Natural killer cell (primary cell): ENCODE results near the gene LRRC3C. TPM values are rescaled to one million over a fixed set of nuclear protein-coding genes. Genes with fewer than 3 reads are reported as not detected.

Source experiments
- ATAC-seq, 3 donors: fragments of 150-1000 bp in 2 of 3; fragments of 200-7000 bp in 1 of 3; cut with Tn5 transposase; 1 replicate in 1 of 3; 2 replicates in 2 of 3; pipeline ENCODE4 v1.10.0; 2021; ENCODE audit warnings: mild to moderate bottlenecking in 2 of 3, moderate library complexity in 2 of 3
- DNase-seq, 2 donors: peaks; one replicate each; pipeline versions ENCODE4 v3.0.0 to v3.0.0-alpha.2; 2013 to 2021; ENCODE audit warnings: mixed read lengths in 1 of 2
- H3K27ac ChIP-seq: one replicate; pipeline ENCODE4 v1.5.1; 2013; ENCODE audit warnings: mild to moderate bottlenecking, low read length
- H3K27me3 ChIP-seq: one replicate; pipeline ENCODE4 v1.6.1; 2013; ENCODE audit warnings: low read length; ENCODE audit not compliant: control insufficient read depth, insufficient read depth
- H3K36me3 ChIP-seq: one replicate; pipeline ENCODE4 v1.6.1; 2013; ENCODE audit warnings: low read length; ENCODE audit not compliant: control insufficient read depth, insufficient read depth
- H3K4me1 ChIP-seq: one replicate; pipeline ENCODE4 v1.6.1; 2013; ENCODE audit warnings: low read length; ENCODE audit not compliant: control insufficient read depth, insufficient read depth
- H3K4me3 ChIP-seq: one replicate; pipeline ENCODE4 v1.5.1; 2013; ENCODE audit warnings: low read length
- H3K9me3 ChIP-seq: one replicate; pipeline ENCODE4 v1.6.1; 2013; ENCODE audit warnings: low read length; ENCODE audit not compliant: control insufficient read depth, insufficient read depth
- H3K27ac Mint-ChIP-seq, 2 donors: one replicate each; pipeline ENCODE4 v1.8.0; 2022; ENCODE audit warnings: mild to moderate bottlenecking in 2 of 2, mixed read lengths in 2 of 2, moderate library complexity in 1 of 2
- H3K27me3 Mint-ChIP-seq, 2 donors: one replicate each; pipeline ENCODE4 v1.8.0; 2022; ENCODE audit warnings: low read depth in 2 of 2, mixed read lengths in 2 of 2
- H3K36me3 Mint-ChIP-seq: one replicate; pipeline ENCODE4 v1.8.0; 2022; ENCODE audit warnings: mixed read lengths
- H3K4me1 Mint-ChIP-seq, 2 donors: one replicate each; pipeline ENCODE4 v1.8.0; 2022; ENCODE audit warnings: mixed read lengths in 2 of 2
- H3K4me3 Mint-ChIP-seq: one replicate; pipeline ENCODE4 v1.8.0; 2022; ENCODE audit warnings: mild to moderate bottlenecking, moderate library complexity, mixed read lengths
- H3K9me3 Mint-ChIP-seq, 2 donors: one replicate each; pipeline ENCODE4 v1.8.0; 2022; ENCODE audit warnings: mixed read lengths in 2 of 2
- WGBS: methylation state at CpG from one replicate; pipeline ENCODE4 v1.1.7; 2013; ENCODE audit warnings: missing lambda C conversion rate; ENCODE audit not compliant: insufficient coverage; 5-methylcytosine and 5-hydroxymethylcytosine counted together
- intact Hi-C: fragments of 100-400 bp; cut with micrococcal nuclease; formaldehyde crosslinking; loops from one replicate; pipeline ENCODE4 v1.14.2; 2022
- total RNA-seq, 4 donors: library from RNA; stranded (reverse); fragments of 120-200 nt in 1 of 4; gene quantifications; one replicate each; pipeline versions ENCODE4 v1.2.3 to v1.2.4, GENCODE V29; 2013 to 2022
- TF ChIP-seq, protein P1 (sequence below): fragments of 200-600 bp; IDR thresholded peaks from one replicate; pipeline ENCODE4 v1.8.0; 2022; ENCODE audit warnings: antibody characterized with exemption

The LRRC3C gene
- total RNA-seq, 3 donors from 2014 or later (not counting 1 experiment from before 2014, with no cell fraction given), result not detected

DNA sequence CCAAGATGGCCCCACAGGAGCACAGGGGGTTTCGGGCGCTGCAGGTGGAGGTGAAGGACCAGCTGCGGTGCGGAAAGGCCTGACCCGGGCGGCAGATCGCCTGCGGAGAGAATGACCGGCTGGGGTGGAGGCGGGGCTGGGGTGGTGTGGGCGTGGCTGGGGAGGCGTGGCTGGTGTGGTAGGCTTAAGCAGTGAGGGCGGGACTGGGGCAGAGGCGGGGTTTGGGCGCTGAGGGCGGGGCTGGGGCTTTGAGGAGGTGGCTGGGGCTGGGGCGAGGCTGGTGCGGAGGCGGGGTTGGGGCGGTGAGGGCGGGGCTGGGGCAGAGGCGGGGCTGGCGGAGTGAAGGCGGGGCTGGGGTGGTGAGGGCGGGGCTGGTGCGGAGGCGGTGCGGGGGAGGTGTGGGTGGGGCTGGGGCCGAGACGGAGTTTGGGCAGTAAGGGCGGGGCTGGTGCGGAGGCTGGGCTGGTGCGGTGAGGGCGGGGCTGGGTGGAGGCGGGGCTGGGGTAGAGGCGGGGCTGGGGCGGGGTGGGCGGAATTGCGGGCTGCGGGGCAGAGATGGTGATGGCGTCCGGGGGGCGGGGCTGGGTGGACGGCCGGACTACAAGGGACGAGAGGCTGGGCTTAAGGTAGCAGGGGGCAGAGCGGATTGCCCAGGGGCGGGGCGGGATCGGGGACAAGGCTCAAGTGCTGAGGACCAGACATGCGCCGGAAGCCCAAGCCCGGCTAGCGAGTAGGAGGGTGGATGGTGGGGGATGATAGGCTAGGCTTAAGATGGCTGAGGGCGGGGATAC is 25.3 kb downstream of the LRRC3C start:
- peak; percentile 83 to 97 for DNase-seq
- H3K4me1 ChIP-seq, result peaks cover 18% of the 10 kb centered on the region
- H3K4me3 ChIP-seq, result peak overlapping the region; percentile 46
- Mint-ChIP-seq H3K27me3 (no peaks in the 10 kb centered on the region), H3K4me1 (peaks cover 0 to 5% of the 10 kb centered on the region in 2 donors), H3K9me3 (no peaks in the 10 kb centered on the region), H3K4me3 (peak overlapping the region; percentile 77), H3K27ac (peak overlapping the region; percentile 71 to 83), H3K36me3 (no peaks in the 10 kb centered on the region)
- H3K27me3 ChIP-seq, result no peaks in the 10 kb centered on the region
- intact Hi-C loops, result no loop called here
- H3K36me3 ChIP-seq, result no peaks in the 10 kb centered on the region
- TF ChIP-seq, protein P1, sequence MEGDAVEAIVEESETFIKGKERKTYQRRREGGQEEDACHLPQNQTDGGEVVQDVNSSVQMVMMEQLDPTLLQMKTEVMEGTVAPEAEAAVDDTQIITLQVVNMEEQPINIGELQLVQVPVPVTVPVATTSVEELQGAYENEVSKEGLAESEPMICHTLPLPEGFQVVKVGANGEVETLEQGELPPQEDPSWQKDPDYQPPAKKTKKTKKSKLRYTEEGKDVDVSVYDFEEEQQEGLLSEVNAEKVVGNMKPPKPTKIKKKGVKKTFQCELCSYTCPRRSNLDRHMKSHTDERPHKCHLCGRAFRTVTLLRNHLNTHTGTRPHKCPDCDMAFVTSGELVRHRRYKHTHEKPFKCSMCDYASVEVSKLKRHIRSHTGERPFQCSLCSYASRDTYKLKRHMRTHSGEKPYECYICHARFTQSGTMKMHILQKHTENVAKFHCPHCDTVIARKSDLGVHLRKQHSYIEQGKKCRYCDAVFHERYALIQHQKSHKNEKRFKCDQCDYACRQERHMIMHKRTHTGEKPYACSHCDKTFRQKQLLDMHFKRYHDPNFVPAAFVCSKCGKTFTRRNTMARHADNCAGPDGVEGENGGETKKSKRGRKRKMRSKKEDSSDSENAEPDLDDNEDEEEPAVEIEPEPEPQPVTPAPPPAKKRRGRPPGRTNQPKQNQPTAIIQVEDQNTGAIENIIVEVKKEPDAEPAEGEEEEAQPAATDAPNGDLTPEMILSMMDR, result no peak
- H3K9me3 ChIP-seq, result no peaks in the 10 kb centered on the region
- WGBS, result under 1% methylated on average over 49 of the region's 55 CpGs
- H3K27ac ChIP-seq, result peak overlapping the region; percentile 56
- ATAC-seq, result peak; percentile 86 to 95 (median 87)

DNA sequence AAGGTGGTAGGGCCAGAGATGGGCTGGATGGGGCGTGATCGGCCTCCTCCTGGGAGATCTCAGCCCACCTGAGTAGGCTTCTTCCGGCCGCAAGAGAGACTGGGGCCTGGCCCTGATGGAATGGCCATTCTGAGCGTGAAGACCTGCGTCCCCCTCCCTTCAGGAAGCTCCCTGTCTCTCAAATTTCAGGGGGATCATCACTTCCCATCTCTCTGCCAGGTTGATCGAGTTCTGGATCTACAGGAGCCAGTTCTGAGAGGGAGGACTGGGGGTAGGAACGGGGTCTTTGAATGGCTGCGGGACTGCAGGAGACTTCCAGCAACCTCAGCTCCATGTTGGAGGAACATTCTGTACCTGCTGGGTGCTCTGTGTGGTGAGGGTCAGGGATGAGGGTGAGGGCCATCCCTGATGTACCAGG is 25.9 kb downstream of the LRRC3C start:
- ATAC-seq (no peak), DNase-seq (no peak)
- Mint-ChIP-seq H3K36me3 (no peaks in the 10 kb centered on the region), H3K27me3 (no peaks in the 10 kb centered on the region), H3K27ac (peak overlapping the region; percentile 71 to 83), H3K4me1 (peaks cover 0 to 5% of the 10 kb centered on the region in 2 donors), H3K9me3 (no peaks in the 10 kb centered on the region), H3K4me3 (peak overlapping the region; percentile 77)
- Histone ChIP-seq H3K9me3 (no peaks in the 10 kb centered on the region), H3K4me3 (peak overlapping the region; percentile 23), H3K36me3 (no peaks in the 10 kb centered on the region), H3K4me1 (peaks cover 18% of the 10 kb centered on the region), H3K27ac (peak overlapping the region; percentile 45), H3K27me3 (no peaks in the 10 kb centered on the region)
- TF ChIP-seq, protein P1, result no peak
- intact Hi-C loops, result no loop called here
- 56% methylated on average over 9 of the region's 9 CpGs for WGBS

DNA sequence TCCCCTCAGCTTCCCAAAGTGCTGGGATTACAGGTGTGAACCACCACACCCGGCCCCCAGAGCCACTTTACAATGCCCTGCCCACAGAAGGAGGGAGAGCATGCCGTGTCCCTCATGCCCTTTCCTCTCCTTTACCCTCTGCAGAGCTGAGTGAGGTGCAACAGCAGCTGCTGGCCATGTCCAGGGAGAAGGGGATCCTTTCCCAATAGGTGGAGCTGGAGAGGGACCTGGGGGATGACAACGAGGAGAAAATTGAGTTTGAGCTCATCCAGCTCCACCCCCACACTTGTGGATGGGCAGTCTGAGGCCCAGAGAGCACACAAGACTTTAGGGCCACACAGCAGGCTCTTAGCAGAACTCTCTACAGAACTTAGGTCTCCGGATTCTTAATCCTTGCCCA is 27.3 kb downstream of the LRRC3C start:
- H3K27ac ChIP-seq, result no peak overlapping the region
- Mint-ChIP-seq H3K27ac (no peak overlapping the region), H3K4me3 (no peak overlapping the region), H3K27me3 (no peaks in the 10 kb centered on the region), H3K4me1 (peaks cover 8 to 12% of the 10 kb centered on the region in 2 donors), H3K36me3 (no peaks in the 10 kb centered on the region), H3K9me3 (no peaks in the 10 kb centered on the region)
- H3K36me3 ChIP-seq, result no peaks in the 10 kb centered on the region
- TF ChIP-seq, protein P1, result no peak
- 64% methylated on average over 4 of the region's 4 CpGs for WGBS
- ATAC-seq, result no peak
- H3K4me1 ChIP-seq, result peaks cover 25% of the 10 kb centered on the region
- no peaks in the 10 kb centered on the region for H3K27me3 ChIP-seq
- no peaks in the 10 kb centered on the region for H3K9me3 ChIP-seq
- H3K4me3 ChIP-seq, result no peak overlapping the region
- no peak for DNase-seq
- intact Hi-C loops, result no loop called here
